Sigmoid colon (tissue), 7 donors: Measurements from ENCODE around the gene DCAKD. TPM values are rescaled to one million over a fixed set of nuclear protein-coding genes. Genes with fewer than 3 reads are reported as not detected.
A peak's percentile ranks its signal among the peaks of the same experiment; 100 is the strongest.

Experiments used
- DNase-seq: peaks from one replicate; pipeline ENCODE4 v3.0.0-alpha.2; 2019
- H3K27ac ChIP-seq, 4 donors: fragments of 200-600 bp; sonication (generic); one replicate each; pipeline ENCODE4 v1.5.1; 2016 to 2019; ENCODE audit warnings: mild to moderate bottlenecking in 1 of 4
- H3K27me3 ChIP-seq, 3 donors: fragments of 200-600 bp; sonication (generic); one replicate each; pipeline ENCODE4 v1.5.1; 2019; ENCODE audit warnings: mild to moderate bottlenecking in 1 of 3
- H3K36me3 ChIP-seq, 4 donors: fragments of 200-600 bp; sonication (generic); one replicate each; pipeline ENCODE4 v1.5.1; 2016 to 2019
- H3K4me1 ChIP-seq, 4 donors: fragments of 200-600 bp; sonication (generic); one replicate each; pipeline ENCODE4 v1.5.1; 2017 to 2019
- H3K4me3 ChIP-seq, 4 donors: fragments of 200-600 bp; sonication (generic); one replicate each; pipeline ENCODE4 v1.5.1; 2017 to 2019; ENCODE audit warnings: mild to moderate bottlenecking in 2 of 4, moderate library complexity in 1 of 4
- H3K9me3 ChIP-seq, 4 donors: fragments of 200-600 bp in 3 of 4; sonication (generic) in 3 of 4; one replicate each; pipeline versions ENCODE4 v1.5.1 to v1.6.1; 2013 to 2019
- EP300 ChIP-seq, 4 donors: sonication (generic); formaldehyde crosslinking; IDR thresholded peaks; one replicate each; pipeline ENCODE4 v1.6.1; 2017; ENCODE audit warnings: antibody characterized with exemption in 4 of 4
- POLR2A ChIP-seq, 2 donors: fragments of 450-650 bp; IDR thresholded peaks; one replicate each; pipeline ENCODE4 v1.6.1; 2016; ENCODE audit warnings: antibody characterized with exemption in 2 of 2, mild to moderate bottlenecking in 2 of 2, moderate library complexity in 2 of 2
- POLR2AphosphoS5 ChIP-seq, 4 donors: sonication (generic); formaldehyde crosslinking; IDR thresholded peaks; one replicate each; pipeline ENCODE4 v1.6.1; 2017; ENCODE audit warnings: antibody characterized with exemption in 4 of 4
- WGBS, 2 donors: extraction: QIAGEN DNeasy Blood & Tissue Kit; methylation state at CpG; one replicate each; pipeline ENCODE4 v1.1.7; 2013; 5-methylcytosine and 5-hydroxymethylcytosine counted together
- intact Hi-C: fragments of 100-400 bp; cut with DNase I; formaldehyde crosslinking; loops from one replicate; pipeline ENCODE4 v1.15.1; 2023
- polyA plus RNA-seq, 3 donors: library from polyadenylated mRNA; stranded (reverse); fragments of 200-250 nt; gene quantifications; one replicate each; pipeline ENCODE4 v1.2.3, GENCODE V29; 2013
- total RNA-seq, 4 donors: library from RNA; depleted of rRNA; stranded (reverse); fragments of >200 nt; gene quantifications; one replicate each; pipeline ENCODE4 v1.1.0, GENCODE V29; 2016
- TF ChIP-seq, protein P1 (sequence below), 4 experiments: fragments of 450-650 bp in 3 of 4; fragments of 200-600 bp in 1 of 4; IDR thresholded peaks; one replicate each; pipeline ENCODE4 v1.5.1; 2016 to 2019; ENCODE audit warnings: antibody characterized with exemption in 4 of 4, mild to moderate bottlenecking in 3 of 4, moderate library complexity in 2 of 4
- donor health status: healthy with polysubstance abuse.
- donor health status: Bipolar disorder and iron deficiency.
- donor health status: healthy.

DCAKD gene
- total and polyA plus RNA-seq, 7 donors, result 5.1 to 46.0 (median 25.2) TPM

DNA sequence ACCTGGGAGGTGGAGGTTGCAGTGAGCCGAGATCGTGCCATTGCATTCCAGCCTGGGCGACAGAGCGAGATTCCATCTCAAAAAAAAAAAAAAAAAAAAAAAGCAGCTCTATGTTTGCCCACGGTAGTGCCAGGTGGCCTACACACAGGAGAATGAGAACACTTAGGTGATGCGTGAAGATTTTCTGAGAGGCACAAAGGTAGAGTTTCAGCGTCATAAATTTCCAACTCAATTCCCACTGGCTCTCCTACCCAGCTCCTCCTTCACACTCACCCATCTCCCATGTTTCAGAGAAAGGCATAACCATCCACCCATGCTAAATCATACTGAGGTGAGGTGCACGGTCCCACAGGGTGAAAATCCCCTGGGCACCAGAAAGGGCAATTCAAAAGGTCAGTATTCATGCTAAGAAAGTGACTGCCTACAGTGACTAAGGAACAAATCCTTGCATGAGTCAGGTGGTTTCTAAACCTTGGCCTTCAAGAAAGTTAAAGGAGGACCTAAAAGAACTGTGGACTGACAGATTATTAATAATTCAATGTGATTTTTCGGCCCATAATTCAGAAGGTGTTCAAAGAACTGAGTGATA, 4.8 kb downstream of the DCAKD start:
- no peak overlapping the region for H3K27ac ChIP-seq
- H3K27me3 ChIP-seq, result no peaks in the 10 kb centered on the region
- H3K4me1 ChIP-seq, result peaks cover 0 to 54% (median 34%) of the 10 kb centered on the region in 4 donors
- WGBS, 2 donors, result 91 to 94% methylated on average over 9 of the region's 9 CpGs
- TF ChIP-seq POLR2A (IDR thresholded peaks at IDR 0.05), result no peak
- no peak for TF ChIP-seq EP300 (IDR thresholded peaks at IDR 0.05)
- TF ChIP-seq, protein P1, sequence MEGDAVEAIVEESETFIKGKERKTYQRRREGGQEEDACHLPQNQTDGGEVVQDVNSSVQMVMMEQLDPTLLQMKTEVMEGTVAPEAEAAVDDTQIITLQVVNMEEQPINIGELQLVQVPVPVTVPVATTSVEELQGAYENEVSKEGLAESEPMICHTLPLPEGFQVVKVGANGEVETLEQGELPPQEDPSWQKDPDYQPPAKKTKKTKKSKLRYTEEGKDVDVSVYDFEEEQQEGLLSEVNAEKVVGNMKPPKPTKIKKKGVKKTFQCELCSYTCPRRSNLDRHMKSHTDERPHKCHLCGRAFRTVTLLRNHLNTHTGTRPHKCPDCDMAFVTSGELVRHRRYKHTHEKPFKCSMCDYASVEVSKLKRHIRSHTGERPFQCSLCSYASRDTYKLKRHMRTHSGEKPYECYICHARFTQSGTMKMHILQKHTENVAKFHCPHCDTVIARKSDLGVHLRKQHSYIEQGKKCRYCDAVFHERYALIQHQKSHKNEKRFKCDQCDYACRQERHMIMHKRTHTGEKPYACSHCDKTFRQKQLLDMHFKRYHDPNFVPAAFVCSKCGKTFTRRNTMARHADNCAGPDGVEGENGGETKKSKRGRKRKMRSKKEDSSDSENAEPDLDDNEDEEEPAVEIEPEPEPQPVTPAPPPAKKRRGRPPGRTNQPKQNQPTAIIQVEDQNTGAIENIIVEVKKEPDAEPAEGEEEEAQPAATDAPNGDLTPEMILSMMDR (IDR thresholded peaks at IDR 0.05), result no peak
- TF ChIP-seq POLR2AphosphoS5 (IDR thresholded peaks at IDR 0.05), result no peak
- H3K4me3 ChIP-seq, result no peak overlapping the region
- intact Hi-C loops, result no loop called here
- H3K9me3 ChIP-seq, result no peaks in the 10 kb centered on the region
- no peaks in the 10 kb centered on the region for H3K36me3 ChIP-seq
- DNase-seq, result no peak

- WGBS, 2 donors, result 88 to 89% methylated on average over 18 of the region's 18 CpGs
- TF ChIP-seq POLR2A (IDR thresholded peaks at IDR 0.05) (no peak), EP300 (IDR thresholded peaks at IDR 0.05) (no peak), POLR2AphosphoS5 (IDR thresholded peaks at IDR 0.05) (no peak)
- TF ChIP-seq, protein P1 (IDR thresholded peaks at IDR 0.05), result no peak
- H3K9me3 ChIP-seq, result no peaks in the 10 kb centered on the region
- intact Hi-C loops, result loop anchor here (2.0 kb wide), 1 partner anchor 21 kb away; no protein-coding TSS in a partner anchor
- peak overlapping the region; percentile 41 to 59 (median 48) for H3K27ac ChIP-seq
- DNase-seq, result no peak
- no peaks in the 10 kb centered on the region for H3K36me3 ChIP-seq
- H3K4me1 ChIP-seq, result peaks cover 0 to 54% (median 29%) of the 10 kb centered on the region in 4 donors
- H3K27me3 ChIP-seq, result no peaks in the 10 kb centered on the region
- no peak overlapping the region for H3K4me3 ChIP-seq
These were observed 7.5 kb downstream of the DCAKD start for GRCh38 chr17:45043813-45044540.

DNA sequence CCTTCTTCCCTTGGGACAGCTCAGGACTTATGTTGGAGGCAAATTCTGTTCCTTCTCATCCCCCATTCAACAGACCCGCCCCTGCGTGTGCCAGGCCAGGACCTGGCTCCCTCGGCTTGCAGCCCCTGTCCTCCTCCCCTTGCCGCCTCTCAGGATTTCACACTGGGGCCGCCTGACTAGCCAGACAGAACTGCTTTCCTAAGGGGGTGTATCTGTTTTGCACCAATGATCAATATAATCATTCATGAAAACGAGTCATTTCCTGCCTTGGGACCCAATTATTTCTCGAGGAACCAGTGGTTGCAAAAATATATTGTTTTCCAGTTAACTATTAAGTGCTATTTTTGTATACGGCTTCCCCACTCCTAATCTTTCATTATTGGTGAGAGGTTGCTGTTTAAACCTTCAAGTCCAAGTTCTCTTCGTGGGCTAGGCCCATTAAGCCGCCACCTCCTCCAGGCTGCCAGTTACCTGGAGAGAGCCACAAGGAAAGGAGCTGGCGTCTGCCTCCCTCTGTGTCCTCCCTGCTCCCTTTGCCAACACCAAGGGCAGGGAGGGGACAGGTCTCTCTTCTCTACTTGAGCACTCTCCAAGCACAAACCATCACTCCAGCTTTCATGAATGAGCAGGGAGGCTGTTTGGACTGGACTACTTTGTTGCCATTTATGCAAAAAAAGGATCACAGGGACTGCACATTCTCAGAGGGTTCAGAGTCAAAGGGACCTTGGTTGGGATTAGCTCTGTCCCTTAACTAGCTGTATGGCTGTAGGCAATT, 8.9 kb downstream of the DCAKD start:
- 76 to 80% methylated on average over 11 of the region's 11 CpGs for WGBS, 2 donors
- H3K27ac ChIP-seq, result peak overlapping the region; percentile 41 to 59 (median 48)
- intact Hi-C loops, result no loop called here

GRCh38 chr17:45040459-45040858, 11.0 kb downstream of the DCAKD start:
- Histone ChIP-seq H3K27ac (peak overlapping the region in 3 of 4 donors; percentile 31 to 43 (median 39)), H3K9me3 (no peaks in the 10 kb centered on the region), H3K27me3 (no peaks in the 10 kb centered on the region), H3K36me3 (no peaks in the 10 kb centered on the region), H3K4me1 (peaks cover 0 to 55% (median 34%) of the 10 kb centered on the region in 4 donors), H3K4me3 (no peak overlapping the region)
- DNase-seq, result no peak
- 90 to 91% methylated on average over 4 of the region's 4 CpGs for WGBS, 2 donors
- intact Hi-C loops, result no loop called here
- TF ChIP-seq EP300 (IDR thresholded peaks at IDR 0.05), result no peak
- TF ChIP-seq, protein P1 (IDR thresholded peaks at IDR 0.05), result no peak
- no peak for TF ChIP-seq POLR2AphosphoS5 (IDR thresholded peaks at IDR 0.05)
- TF ChIP-seq POLR2A (IDR thresholded peaks at IDR 0.05), result no peak

More for the DNA sequence above, 8.9 kb downstream of the DCAKD start:
- H3K36me3 ChIP-seq, result no peaks in the 10 kb centered on the region
- TF ChIP-seq POLR2A (IDR thresholded peaks at IDR 0.05), result no peak
- TF ChIP-seq POLR2AphosphoS5 (IDR thresholded peaks at IDR 0.05), result no peak
- TF ChIP-seq, protein P1 (IDR thresholded peaks at IDR 0.05), result no peak
- no peak for TF ChIP-seq EP300 (IDR thresholded peaks at IDR 0.05)
- H3K27me3 ChIP-seq, result no peaks in the 10 kb centered on the region
- H3K4me3 ChIP-seq, result no peak overlapping the region
- H3K9me3 ChIP-seq, result no peaks in the 10 kb centered on the region
- no peak for DNase-seq
- H3K4me1 ChIP-seq, result peaks cover 0 to 55% (median 34%) of the 10 kb centered on the region in 4 donors
